Measurements from ENCODE around the gene MAML2. TPM values are rescaled to one million over a fixed set of nuclear protein-coding genes. Genes with fewer than 3 reads are reported as not detected.

Gene MAML2
- total and polyA plus RNA-seq, 9 of the 15 experiments (the other 6 are each of a cell fraction or from before 2014, with no cell fraction given), result 0.79 to 6.8 (median 4.8) TPM

DNA sequence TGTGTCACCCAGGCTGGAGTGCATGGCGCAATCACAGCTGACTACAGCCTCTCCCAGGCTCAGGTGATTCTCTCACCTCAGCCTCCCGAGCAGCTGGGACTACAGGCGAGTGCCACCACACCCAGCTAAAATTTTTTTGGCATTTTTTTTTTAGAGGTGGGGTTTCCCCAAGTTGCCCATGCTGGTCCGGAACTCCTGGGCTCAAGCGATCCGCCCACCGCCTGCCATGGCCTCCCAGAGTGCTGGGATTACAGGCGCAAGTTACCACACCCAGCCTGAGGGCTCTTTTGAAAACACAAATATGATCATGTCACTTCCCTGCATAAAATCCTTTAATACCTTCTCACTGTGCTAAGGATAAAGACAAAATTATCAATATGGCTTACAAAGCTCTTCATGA is 88.1 kb downstream of the MAML2 start (continued):
- TF ChIP-seq TFAP4 (CRISPR knock-in tag; IDR thresholded peaks at IDR 0.05; ENCODE audit: borderline replicate concordance) (0 out of 2 replicates have a peak, but pooled peaks have one; percentile 26), CEBPB (tag; IDR thresholded peaks at IDR 0.05) (peak; percentile 31; the same call in 1 of the 2 replicates), NFIX (CRISPR knock-in tag; IDR thresholded peaks at IDR 0.05; ENCODE audit: low read depth) (no peak), DMBX1 (CRISPR knock-in tag; IDR thresholded peaks at IDR 0.05; ENCODE audit: borderline replicate concordance) (0 out of 2 replicates have a peak, but pooled peaks have one; percentile 16), YBX1 (IDR thresholded peaks at IDR 0.05) (no peak)

GRCh38 chr11:96254087-96254486 is 88.9 kb downstream of the MAML2 start:
- Histone ChIP-seq H3K79me2 (ENCODE audit: control insufficient read depth, insufficient read depth, low read length) (peaks cover 6% of the 10 kb centered on the region; the same call in 1 of the 3 replicates), H3K4me3 (no peak overlapping the region), H3K9me3 (replicated peaks; ENCODE audit: control insufficient read depth, insufficient read depth, low read depth, low read length) (no peaks in the 10 kb centered on the region), H2AFZ (ENCODE audit: low read depth, low read length) (peak overlapping the region; percentile 37), H3K4me1 (replicated peaks in 1 of 2; ENCODE audit: control insufficient read depth in 2 of 2, insufficient read depth in 2 of 2, low read length in 2 of 2) (peaks cover 12 to 39% of the 10 kb centered on the region in 2 experiments), H3K9me1 (ENCODE audit: control insufficient read depth, insufficient read depth, low read length) (no peaks in the 10 kb centered on the region), H3K9ac (ENCODE audit: insufficient read depth in 1 of 2, low read depth in 2 of 2, low read length in 2 of 2) (peak overlapping the region in 1 of 2 experiments; percentile 31; a peak in 1 of 4 replicates), H3K36me3 (ENCODE audit: control insufficient read depth, insufficient read depth, low read length) (no peaks in the 10 kb centered on the region), H4K20me1 (replicated peaks; ENCODE audit: control insufficient read depth, insufficient read depth, low read length) (no peaks in the 10 kb centered on the region), H3K27me3 (ENCODE audit: control insufficient read depth in 2 of 2, insufficient read depth in 2 of 2, low read length in 2 of 2) (no peaks in the 10 kb centered on the region), H3K4me2 (ENCODE audit: insufficient read depth, low read length) (no peak overlapping the region), H3K27ac (ENCODE audit: extremely low read depth, low read depth, low read length) (no peak overlapping the region)
- no TSS peak for BruUV-seq (replicated peaks)
- ATAC-seq, result no peak
- TF ChIP-seq SPI1 (IDR thresholded peaks at IDR 0.05; ENCODE audit: borderline replicate concordance, low read depth, low read length), result peak; percentile 43; the same call in 1 of the 2 replicates
- no peak for TF ChIP-seq NCOA6 (IDR thresholded peaks at IDR 0.05)
- TF ChIP-seq U2AF2 (optimal IDR thresholded peaks at IDR 0.05; ENCODE audit: low read depth, low read length), result no peak
- no peak for TF ChIP-seq STAT5B (CRISPR knock-in tag; IDR thresholded peaks at IDR 0.05)
- peak; percentile 44; the same call in 1 of the 2 replicates for TF ChIP-seq ETV1 (tag; conservative IDR thresholded peaks at IDR 0.05; ENCODE audit: low read depth)
- TF ChIP-seq LEF1 (IDR thresholded peaks at IDR 0.05), result peak; percentile 34; the same call in 1 of the 2 replicates
- no peak for TF ChIP-seq MTA2 (IDR thresholded peaks at IDR 0.05; ENCODE audit: low read depth)
- peak; percentile 42; the same call in 1 of the 2 replicates for TF ChIP-seq ZNF384 (IDR thresholded peaks at IDR 0.05; ENCODE audit: low read depth, low read length)
- no peak for TF ChIP-seq ATF4 (CRISPR knock-in tag; IDR thresholded peaks at IDR 0.05)
- TF ChIP-seq SIN3A (IDR thresholded peaks at IDR 0.05; ENCODE audit: borderline replicate concordance in 2 of 2, control insufficient read depth in 1 of 2, low read depth in 2 of 2, low read length in 2 of 2), result no peak
- no peak for TF ChIP-seq POLR2B (IDR thresholded peaks at IDR 0.05; ENCODE audit: low read depth, partially characterized antibody)
- TF ChIP-seq ZBTB5 (IDR thresholded peaks at IDR 0.05), result no peak
- FAIRE-seq, result no peak
- in situ Hi-C loops (cut with MboI), result no loop called here
- CTCF ChIA-PET (ENCODE audit: low intra/inter-chr PET ratio), result no interaction called here
- 42% methylated on average over 7 of the region's 7 CpGs for WGBS (ENCODE audit: insufficient coverage, low coverage, missing lambda C conversion rate)
- POLR2A ChIA-PET, result interaction anchor here (0.6 kb wide), 1 partner anchor 11 kb away, joined by 3 read pairs; no protein-coding TSS in a partner anchor
- intact Hi-C loops (cut with micrococcal nuclease), result loop anchor here (2.0 kb wide), 1 partner anchor 89 kb away; the partner anchor contains the start of gene MAML2
- no peak for DNase-seq (ENCODE audit: extremely low read depth in 1 of 4, low spot score in 3 of 4)

Measured in K562 (cell line).